A549 (cell line): Measurements from ENCODE around the gene PCOLCE2.

ENCODE experiments used
- ATOH8 ChIP-seq: fragments of 250-450 bp; sonication (Bioruptor Pico); IDR thresholded peaks from 2 replicates; pipeline ENCODE4 v1.5.0; 2020; ENCODE audit warnings: low read depth, mild to moderate bottlenecking, moderate library complexity
- CTCF ChIP-seq: fragments of >200 bp; sonication (Bioruptor Twin); formaldehyde crosslinking; IDR thresholded peaks from 3 replicates; pipeline ENCODE4 v1.5.1; 2016
- EP300 ChIP-seq, 2 experiments: fragments of >200 bp; sonication (Bioruptor Twin); formaldehyde crosslinking; IDR thresholded peaks; 2 replicates in 1 of 2; 3 replicates in 1 of 2; pipeline ENCODE4 v1.6.1; 2016 to 2017
- ESRRA ChIP-seq: fragments of 150-350 bp; IDR thresholded peaks from 2 replicates; pipeline ENCODE4 v1.6.1; 2014; ENCODE audit warnings: mild to moderate bottlenecking, low read length, borderline replicate concordance
- HMGXB4 ChIP-seq: fragments of 250-450 bp; sonication (Bioruptor Pico); IDR thresholded peaks from 2 replicates; pipeline ENCODE4 v1.5.0; 2021; ENCODE audit warnings: mild to moderate bottlenecking, moderate library complexity, borderline replicate concordance
- KDM1A ChIP-seq: fragments of 200-600 bp; sonication (generic); IDR thresholded peaks from 2 replicates; pipeline ENCODE4 v1.6.1; 2016; ENCODE audit warnings: low read depth, mild to moderate bottlenecking
- MAX ChIP-seq: IDR thresholded peaks from 2 replicates; pipeline ENCODE4 v1.6.1; 2012
- NR3C1 ChIP-seq: fragments of >200 bp; sonication (Bioruptor Twin); formaldehyde crosslinking; IDR thresholded peaks from 3 replicates; pipeline ENCODE4 v1.6.1; 2017
- PBX3 ChIP-seq: IDR thresholded peaks from 2 replicates; pipeline ENCODE4 v1.6.1; 2012
- PHF8 ChIP-seq: fragments of 200-600 bp; sonication (generic); IDR thresholded peaks from 2 replicates; pipeline ENCODE4 v1.6.1; 2016; ENCODE audit warnings: low read depth, mild to moderate bottlenecking, antibody characterized with exemption, moderate library complexity, borderline replicate concordance
- POLR2A ChIP-seq: IDR thresholded peaks from 2 replicates; pipeline ENCODE4 v1.6.1; 2012; ENCODE audit warnings: mild to moderate bottlenecking, low read length
- RAD21 ChIP-seq, 2 experiments: fragments of >200 bp in 1 of 2; sonication (Bioruptor Twin) in 1 of 2; formaldehyde crosslinking in 1 of 2; IDR thresholded peaks in 1 of 2; conservative IDR thresholded peaks in 1 of 2; 2 replicates in 1 of 2; 3 replicates in 1 of 2; pipeline ENCODE4 v1.6.1; 2012 to 2018; ENCODE audit warnings: inconsistent platforms in 1 of 2
- REST ChIP-seq: fragments of 200-600 bp; sonication (generic); IDR thresholded peaks from 2 replicates; pipeline ENCODE4 v1.6.1; 2016; ENCODE audit warnings: antibody characterized with exemption, mild to moderate bottlenecking, moderate library complexity

- TF ChIP-seq CTCF (no peak), PBX3 (no peak), MAX (no peak), PHF8 (no peak), NR3C1 (no peak), EP300 (IDR thresholded peaks at IDR 0.05) (no peak), REST (no peak), KDM1A (no peak), ATOH8 (CRISPR knock-in tag) (no peak), HMGXB4 (CRISPR knock-in tag) (no peak), POLR2A (no peak), ESRRA (no peak), RAD21 (conservative IDR thresholded peaks at IDR 0.05 in 1 of 2, IDR thresholded peaks at IDR 0.05 in 1 of 2) (no peak)
Observed at GRCh38 chr3:142876417-142876816, 12.5 kb downstream of the PCOLCE2 start.
